GM21619 (cell line): ENCODE results near the gene STX1B.

Source experiments
- ATAC-seq: cut with Tn5 transposase; IDR thresholded peaks from one replicate; pipeline ENCODE4 v1.9.1; 2021; ENCODE audit not compliant: unreplicated experiment

Gene STX1B

DNA sequence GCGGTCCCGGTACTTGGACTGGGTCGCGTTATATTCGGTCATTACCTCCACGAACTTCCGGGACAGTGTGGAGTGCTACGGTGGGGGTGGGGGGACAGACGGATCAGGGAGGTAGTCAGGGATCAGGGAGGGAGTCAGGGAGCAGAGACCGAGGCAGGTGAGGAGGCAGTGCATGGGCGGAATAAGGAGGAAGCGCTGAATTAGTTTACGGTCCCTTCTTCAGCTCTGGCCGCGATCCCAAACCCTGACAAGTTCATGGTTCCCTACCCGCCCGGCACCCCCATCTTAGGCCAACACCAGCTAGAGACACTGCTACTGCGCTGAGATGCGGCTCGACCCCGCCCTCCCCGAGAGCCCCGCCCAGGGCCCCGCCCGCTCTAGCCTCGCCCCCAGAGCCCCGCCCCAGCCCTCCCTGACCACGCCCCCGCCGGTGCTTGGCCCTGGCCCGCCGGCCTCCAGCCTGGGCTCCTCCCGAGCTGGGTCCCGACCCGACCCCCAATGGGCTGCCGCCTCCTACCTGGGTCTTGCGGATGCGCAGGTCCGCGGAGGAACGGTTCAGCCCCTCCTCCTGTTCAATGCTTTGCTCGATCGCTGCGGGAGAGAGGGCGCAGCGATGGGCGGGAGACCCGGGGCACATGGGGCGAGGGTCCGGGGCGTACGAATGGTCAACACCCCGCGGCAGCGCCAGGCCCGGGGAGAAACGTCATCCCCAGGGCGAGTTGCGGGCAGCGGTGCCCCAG is 13.3 kb downstream of the STX1B start:
- ATAC-seq, result peak; percentile 69

DNA sequence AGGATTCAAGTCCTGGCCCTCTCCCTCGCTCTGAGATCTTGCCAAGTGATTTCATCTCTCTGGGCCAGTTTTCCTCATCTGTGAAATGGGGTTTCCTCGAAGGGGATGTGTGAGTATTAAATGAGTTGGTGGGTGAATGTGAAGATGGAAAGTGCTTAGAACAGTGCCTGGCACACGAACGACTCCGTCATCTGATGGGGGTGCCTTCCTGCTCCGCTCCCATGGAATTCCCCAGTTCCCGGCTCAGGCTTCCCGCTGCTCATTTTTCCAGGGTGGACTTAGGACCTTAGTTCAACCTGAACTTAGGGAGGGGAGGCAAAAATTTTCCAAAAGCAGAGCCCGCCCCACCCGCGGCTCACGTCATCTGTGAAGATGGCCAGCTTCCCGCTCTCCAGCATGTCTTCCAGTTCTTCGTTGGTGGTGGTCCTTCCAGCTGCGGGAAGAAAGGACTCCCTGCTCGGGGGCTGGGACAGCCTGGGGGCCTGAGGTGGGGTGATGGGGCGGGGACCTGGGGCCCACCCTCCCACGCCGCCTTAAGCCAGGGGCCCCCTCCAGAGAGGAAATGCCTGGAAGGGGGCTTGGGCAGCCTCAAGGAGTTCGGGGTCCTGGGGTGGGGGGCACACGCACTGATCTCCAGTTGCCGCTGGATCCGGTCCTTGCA is 14.0 kb downstream of the STX1B start:
- peak; percentile 13 for ATAC-seq

DNA sequence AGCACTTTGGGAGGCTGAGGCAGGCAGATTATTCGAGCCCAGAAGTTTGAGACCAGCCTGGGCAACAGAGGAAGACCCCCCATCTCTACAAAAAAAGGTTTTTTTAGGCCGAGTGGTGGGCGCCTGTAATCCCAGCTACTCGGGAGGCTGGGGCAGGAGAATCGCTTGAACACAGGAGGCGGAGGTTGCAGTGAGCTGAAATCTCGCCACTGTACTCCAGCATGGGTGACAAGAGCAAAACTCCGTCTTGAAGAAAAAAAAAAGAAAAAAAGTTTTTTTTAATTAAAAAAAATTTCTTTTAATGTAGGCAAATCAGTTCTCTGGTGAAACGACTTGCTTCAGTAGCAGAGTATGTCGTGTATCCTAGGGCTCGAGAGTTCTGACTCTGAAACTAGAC is 14.5 kb downstream of the STX1B start:
- ATAC-seq, result no peak

- ATAC-seq, result no peak
Measured at GRCh38 chr16:30992931-30993816, 17.3 kb downstream of the STX1B start.

GRCh38 chr16:30992276-30992780 is 18.1 kb downstream of the STX1B start:
- no peak for ATAC-seq

- ATAC-seq, result no peak
Measured at GRCh38 chr16:30991052-30991451, 19.4 kb downstream of the STX1B start.

GRCh38 chr16:30990105-30990504 is 20.3 kb downstream of the STX1B start:
- no peak for ATAC-seq

DNA sequence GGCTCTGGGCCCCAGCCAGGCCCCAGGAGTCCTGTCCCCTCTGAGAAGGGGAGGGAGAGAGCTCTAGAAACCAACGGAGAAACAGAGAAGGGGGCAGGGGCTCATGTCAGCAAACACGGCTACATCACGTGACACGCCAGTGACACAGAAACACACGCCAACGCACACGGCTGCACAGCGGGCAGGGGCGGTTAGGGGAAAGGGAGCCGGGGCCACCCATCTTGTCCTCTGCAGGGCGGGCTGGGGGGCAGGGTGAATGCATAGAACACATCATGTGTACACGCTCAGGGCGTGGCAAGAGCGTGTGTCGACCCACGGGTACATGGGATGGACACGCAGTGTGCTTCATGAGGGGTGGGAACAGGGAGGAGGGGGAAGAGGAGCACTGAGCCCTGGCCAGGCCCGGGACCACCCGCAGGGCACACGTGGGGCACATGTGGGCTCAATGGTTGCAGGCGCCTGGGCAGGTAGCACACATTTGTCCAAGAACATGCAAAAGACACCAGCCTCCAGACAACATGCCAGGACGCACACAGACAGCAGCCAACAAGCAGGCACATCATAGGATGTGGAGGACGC is 20.9 kb downstream of the STX1B start:
- ATAC-seq, result no peak

DNA sequence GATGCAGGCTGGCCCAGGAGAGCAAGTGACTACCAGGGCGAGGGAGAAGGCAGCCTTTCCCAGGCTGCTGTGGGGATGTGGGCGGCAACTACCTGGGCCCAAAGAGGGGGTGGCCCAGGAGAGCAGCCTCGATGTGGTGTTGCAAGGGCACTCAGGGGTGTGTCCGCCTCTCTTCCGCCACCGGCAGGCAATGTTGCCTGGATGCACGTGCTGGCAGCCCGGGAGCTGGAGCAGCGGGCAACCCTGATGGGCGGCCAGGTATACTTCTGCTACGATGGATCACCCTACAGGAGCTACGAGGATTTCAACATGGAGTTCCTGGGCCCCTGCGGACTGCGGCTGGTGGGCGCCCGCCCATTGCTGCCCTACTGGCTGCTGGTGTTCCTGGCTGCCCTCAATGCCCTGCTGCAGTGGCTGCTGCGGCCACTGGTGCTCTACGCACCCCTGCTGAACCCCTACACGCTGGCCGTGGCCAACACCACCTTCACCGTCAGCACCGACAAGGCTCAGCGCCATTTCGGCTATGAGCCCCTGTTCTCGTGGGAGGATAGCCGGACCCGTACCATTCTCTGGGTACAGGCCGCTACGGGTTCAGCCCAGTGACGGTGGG is 22.8 kb downstream of the STX1B start:
- ATAC-seq, result no peak

DNA sequence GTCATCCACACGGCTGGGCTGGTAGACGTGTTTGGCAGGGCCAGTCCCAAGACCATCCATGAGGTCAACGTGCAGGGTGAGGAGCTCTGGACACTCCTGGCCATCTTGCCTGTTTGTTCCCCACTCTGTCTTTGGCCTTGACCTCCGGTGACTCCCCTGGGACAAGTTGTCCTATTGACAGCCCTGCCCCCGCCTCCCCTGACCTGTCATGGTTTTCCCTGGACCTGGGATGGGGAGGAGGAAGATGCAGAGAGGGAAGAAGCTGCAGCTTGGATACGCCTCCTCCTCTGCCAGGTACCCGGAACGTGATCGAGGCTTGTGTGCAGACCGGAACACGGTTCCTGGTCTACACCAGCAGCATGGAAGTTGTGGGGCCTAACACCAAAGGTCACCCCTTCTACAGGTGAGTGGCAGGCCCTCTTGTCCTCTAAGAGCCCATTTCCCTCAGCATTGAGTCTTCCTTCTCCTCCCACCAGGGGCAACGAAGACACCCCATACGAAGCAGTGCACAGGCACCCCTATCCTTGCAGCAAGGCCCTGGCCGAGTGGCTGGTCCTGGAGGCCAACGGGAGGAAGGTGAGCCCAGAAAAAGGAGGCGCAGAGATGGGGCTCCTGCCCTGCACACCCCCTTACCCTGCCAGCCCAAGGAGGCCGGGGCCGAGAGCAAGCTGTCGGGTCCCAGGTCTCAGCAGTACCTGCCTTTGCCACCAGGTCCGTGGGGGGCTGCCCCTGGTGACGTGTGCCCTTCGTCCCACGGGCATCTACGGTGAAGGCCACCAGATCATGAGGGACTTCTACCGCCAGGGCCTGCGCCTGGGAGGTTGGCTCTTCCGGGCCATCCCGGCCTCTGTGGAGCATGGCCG is 24.1 kb downstream of the STX1B start:
- no peak for ATAC-seq

- ATAC-seq, result no peak
Measured at GRCh38 chr16:30985401-30986128, 24.9 kb downstream of the STX1B start.

DNA sequence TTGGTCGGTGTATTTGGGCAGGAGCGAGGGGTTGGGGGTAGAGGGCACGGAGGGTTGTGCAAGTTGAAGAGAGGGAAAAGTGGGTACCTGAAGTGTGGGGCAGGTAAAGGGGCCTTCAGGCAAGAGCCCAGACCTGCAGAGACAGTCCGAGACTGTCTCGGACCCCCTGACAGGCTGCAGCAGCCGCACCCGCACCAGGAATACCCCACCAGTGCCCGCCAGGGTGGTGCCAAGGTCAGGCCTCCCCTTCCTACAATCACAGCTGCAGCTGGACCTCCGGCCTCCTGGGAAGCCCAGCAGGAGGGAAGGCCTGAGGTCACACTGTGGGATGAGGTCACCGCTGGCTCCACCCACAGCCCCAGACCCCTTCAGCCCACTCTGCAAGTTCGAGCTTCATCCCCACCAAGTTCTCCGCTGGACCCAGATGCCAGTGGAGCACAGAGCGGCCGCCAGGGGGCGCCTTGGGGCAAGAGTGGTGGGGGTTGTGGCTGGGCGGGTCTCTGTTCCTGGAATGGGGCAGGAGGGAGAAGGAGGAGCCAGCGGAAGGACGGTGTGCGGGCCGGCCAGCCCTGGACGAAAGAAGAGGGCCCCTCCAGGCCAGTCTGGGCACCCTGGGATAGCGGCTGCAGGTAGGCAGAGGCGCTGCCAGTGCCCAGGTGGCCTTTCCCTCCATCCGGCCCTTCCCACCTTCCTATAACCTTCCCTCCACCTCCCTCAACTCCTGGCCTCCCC is 25.6 kb downstream of the STX1B start, which contains the start of gene HSD3B7:
HSD3B7 (plus strand) TSS at position 539 of the 732 bp plus-strand sequence. CDS start 452 bp downstream, outside the sequence.
- no peak for ATAC-seq

GRCh38 chr16:30983898-30984610 is 26.4 kb downstream of the STX1B start:
- no peak for ATAC-seq

DNA sequence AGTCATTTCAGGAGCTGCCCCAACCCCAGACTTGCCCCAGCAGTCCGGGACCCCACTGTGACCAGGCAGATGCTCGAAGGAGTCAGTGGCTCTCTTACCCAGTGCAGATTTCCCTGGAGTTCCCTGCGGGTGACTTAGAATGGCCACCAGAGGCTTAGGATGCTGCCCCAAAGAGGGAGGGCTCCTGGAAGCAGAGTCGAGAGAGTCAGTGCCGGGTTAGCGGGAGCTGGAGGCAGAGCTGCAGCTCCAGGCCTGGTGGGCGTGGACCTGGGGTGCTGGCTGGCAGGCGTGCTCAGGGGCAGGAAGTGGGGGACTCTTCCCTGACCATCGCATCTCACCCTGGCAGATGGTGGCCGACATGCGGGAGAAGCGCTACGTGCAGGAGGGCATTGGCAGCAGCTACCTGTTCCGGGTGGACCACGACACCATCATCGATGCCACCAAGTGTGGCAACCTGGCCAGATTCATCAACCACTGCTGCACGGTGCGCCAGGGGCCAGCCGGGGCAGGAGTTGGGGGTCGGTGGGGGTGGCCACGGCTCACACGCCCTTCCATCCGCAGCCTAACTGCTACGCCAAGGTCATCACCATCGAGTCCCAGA is 27.0 kb downstream of the STX1B start:
- no peak for ATAC-seq

GRCh38 chr16:30982548-30983288 is 27.7 kb downstream of the STX1B start:
- no peak for ATAC-seq

GRCh38 chr16:30980959-30981358 is 29.5 kb downstream of the STX1B start:
- ATAC-seq, result no peak

- no peak for ATAC-seq
Measured at GRCh38 chr16:30980434-30980833, 30.0 kb downstream of the STX1B start.
